Measurements from ENCODE around the gene PLXDC2.

The PLXDC2 gene

DNA sequence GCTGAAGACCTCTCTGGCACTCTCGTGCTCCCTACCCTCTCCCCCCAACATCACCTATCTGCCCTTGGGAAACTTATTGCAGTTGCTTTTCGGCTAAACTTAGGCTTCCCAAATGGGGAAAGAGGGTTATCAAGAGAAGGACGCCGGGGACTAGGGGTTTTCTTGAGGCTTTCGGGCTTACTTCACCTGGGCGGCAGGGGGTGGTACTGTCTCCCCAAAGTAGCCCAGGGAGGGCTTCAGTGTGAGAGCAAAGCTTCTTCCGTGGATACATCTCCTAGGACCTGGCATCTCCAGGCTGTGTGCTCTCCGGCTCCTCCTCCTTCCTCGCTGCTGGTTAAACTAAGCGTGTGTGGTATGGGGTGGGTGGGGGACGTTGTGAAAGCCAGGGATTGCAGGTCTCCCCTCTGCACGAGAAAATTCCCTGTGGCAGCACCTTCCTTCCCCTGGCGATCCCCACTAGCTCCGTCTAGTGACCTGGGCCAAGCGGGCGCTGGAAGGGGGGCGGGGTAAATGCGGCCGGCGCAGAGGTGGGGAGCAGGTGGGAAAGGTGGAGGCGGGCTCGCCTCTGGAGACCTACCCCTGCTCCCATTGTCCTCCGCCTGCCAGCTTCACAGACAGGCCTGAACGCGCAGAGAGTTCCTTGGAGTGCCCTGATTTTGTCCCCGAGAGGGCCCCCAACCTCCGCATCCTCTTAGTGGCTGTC lies 1.1 kb downstream of the PLXDC2 start:
- no peak for DNase-seq

DNA sequence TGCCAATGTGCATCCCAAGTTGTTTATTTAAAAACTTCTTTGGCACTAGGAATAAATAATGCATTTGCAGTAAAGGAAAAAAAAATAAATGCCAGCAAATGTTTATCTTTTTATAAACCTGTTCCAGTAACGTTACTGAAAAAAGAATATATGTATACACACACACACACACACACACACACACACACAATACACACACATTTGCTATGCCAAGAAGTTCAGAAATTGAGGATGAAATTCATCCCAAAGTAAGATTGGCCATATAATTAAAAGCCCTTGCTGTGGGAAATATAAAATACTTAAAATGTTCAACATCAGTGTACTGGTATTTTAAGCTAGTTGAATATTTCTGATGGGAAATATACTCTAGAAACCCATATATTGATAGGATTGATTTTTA lies 2.6 kb downstream of the PLXDC2 start:
- no peak for DNase-seq

DNA sequence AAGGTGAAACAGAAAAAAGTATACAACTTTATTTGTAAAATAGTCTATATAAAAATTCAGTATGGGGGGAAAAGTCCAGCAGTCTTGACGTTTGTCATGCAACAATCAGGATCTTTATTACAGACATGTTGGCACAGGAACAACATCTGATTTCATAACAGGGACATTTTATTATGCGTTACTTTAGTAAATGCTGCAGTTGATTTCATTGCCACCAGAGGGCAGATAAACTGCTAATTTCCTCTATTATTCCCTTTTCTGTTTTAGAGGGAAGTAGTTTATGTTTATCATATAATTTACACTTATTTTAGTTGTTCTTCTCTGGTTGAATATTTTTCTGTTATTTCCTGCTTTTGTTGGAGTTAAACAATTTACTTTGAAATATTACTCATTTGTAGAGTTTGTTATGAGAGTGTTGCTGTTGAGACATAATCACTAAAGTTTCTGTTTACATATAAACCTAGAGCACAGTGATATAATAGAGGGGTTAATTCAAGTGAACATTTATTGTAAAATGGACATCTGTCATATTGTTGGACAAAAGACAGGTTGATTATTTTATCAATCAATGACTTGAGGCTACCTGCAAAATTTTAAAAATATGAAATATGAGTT lies 3.3 kb downstream of the PLXDC2 start:
- no peak for DNase-seq

DNA sequence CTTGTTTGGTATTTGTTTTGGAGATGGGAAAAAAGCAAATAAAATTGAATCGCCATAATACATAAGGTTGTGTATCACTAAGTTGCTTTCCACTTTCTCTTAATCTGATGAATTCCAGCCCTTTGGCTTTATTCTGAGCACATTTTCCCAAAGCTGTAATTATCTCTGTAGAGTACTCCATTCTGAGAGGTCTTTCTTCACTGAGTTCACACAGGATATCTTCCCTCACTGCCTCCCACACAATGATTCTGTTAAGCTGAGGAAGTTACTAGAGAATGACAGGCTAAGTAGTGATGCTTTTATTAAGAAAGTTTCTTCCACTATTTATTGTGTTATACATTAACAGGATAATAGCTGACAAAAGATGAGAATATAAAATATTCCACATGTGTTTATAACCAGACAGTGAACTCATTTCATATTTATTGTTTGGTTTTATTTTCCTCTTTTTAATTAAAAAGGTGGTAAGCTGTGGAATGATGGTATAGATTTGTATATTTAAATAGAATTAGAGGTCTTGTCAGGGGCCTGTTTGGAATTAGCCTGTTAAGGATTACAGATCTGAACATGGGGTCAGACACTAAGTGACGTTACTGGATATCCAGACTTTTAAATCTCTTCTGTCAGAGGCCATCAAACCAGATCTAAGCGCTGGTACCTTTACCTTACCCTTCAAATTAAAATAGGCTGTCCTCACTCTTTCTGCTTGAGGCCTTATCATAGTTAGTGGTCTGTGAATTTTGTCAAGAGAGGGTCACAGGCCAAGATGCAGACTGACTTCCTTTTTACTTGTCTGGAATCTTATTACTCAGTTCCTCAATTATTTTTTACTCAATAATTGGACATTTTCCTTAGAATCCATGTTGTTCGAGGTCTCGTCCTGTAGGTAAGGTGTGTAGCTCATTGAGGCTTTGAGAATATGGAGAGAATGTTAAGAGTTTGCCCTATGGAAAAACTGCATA lies 8.4 kb downstream of the PLXDC2 start:
- no peak for DNase-seq

DNA sequence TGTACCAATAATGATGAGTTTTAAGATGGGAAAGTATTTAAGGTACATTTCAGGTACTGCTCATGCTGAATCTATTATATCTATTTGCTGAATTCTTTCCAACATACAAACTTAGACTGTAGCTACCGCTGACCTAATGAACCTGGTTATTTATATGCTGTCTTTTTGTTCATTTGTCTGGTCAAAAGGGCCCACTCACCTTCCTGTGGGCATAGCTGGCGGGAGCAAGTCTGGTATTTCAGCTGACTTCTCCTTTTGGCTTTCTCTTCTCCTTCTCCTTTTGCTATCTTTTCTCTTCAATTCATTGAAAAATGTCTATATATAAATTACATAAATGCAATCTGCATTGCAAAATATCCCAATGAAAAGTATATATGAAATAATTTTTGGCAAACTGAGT lies 9.5 kb downstream of the PLXDC2 start:
- no peak for DNase-seq

DNA sequence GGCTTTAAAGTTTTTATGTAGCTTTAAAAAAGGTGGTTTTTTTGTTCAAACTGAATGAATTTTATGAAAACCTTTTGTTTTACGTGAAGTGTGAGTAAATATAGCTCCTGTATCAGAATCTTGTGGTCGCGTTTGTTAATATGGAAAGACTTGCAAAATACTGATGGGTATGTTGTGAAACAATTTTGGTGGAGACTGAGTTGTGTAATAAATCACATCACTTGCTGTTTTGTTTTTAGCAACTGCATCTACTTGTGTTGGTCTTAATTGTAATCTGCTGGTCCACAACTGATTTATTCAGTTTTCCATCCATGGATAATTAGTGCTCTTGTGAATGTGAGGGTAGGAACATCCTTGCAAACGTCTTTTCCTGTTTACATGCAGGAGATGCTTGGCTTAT lies 10.5 kb downstream of the PLXDC2 start:
- no peak for DNase-seq

DNA sequence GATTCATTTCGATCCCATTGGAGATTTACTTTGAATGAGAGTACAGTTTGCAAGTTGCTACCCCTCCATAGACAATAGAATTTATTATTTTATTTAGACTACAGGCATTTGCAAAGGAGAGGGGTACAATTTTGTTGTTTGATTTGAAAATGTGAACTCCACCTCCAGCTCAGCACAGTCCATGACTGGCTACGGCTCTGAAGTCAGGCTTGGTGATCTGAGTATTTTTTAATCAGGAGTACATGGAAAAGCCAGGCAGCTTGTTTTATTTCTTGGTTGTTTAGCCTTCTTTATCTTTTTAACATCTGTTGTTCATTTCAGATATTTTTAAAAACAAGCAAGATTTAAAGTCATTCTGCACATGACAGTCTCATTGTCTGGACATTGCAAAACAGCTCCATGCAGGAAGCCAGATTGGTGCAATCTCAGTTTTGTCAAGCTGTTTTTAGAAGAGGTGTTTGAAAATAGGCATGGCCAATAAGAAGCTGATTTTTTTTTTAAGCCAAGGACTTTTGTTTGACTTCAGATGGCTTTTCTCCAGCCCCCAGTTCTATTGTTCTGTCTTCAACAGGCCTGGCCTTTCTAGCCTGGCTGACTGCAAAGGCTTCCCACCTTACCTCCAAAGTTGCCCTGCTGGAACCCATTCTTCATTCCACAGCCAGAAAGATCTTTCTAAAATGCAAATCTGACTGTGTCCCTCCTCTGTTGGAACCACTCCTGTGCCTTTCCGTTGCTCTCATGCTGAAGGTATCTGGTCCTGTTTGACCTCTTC lies 12.2 kb downstream of the PLXDC2 start:
- DNase-seq: no peak

DNA sequence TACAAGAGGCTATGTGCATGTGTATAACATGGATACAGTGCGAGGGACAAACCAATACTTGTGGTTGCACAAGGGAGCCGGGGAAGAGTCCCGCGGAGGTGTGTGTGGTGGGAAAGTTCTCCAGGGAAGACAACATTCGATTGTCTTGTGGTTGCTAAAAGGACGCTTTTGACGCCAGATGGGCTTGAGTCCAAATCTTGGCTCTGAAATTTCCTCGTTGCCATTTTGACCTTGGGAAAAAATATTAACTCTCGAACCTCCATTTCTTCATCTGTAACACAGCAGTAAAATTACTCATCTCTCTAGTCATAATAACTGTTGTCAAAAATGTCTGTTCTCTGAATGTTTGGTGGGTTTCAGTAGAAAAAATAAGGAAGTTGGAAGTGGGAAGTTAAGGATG lies 16.5 kb downstream of the PLXDC2 start:
- no peak for DNase-seq

DNA sequence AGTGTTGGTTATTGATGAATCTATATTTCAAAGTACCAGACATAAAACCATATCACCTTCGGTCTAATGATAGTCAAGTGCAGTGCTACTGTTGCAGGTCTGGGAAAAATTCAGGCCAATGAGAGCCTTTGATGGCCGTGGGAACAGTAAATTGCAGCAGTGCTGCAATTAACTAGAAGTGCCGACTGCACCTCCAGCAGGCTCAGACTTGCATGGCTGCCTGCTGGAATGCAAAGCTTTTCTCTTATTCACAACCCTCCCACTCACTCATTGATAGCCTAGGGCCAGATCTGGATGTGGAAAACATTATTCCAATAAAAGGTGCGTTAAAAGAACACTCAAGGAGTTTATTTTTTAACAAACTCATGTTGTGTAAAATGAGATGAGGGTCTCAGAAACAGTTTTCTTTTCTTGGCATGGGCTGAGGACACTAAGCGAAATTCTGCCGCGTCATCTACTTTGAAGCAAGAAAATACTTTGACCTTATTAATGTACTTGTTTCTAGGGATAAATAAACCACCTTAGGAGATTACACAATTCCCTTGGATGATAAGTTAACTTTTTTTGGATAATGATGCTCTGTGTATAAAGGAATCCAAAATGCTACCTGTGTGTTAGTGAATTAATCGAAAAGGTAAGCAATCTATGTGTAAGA lies 17.1 kb downstream of the PLXDC2 start:
- DNase-seq: no peak

DNA sequence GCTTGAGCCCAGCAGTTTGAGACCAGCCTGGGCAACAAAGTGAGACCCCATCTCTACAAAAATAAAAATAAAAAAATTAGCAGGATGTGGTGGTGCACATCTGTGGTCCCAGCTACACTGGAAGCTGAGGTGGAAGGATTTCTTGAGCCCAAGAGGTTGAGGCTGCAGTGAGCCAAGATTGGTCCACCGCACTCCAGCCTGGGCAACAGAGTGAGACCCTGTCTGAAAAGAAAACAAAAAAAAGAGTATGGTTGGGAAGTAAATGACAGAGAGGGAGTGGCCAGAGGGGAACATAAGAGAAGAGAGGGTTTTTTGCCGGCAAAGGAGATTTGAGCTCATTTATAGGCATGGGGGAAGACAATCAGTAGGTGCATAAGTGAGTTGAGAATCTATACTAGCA lies 19.7 kb downstream of the PLXDC2 start:
- DNase-seq: no peak

DNA sequence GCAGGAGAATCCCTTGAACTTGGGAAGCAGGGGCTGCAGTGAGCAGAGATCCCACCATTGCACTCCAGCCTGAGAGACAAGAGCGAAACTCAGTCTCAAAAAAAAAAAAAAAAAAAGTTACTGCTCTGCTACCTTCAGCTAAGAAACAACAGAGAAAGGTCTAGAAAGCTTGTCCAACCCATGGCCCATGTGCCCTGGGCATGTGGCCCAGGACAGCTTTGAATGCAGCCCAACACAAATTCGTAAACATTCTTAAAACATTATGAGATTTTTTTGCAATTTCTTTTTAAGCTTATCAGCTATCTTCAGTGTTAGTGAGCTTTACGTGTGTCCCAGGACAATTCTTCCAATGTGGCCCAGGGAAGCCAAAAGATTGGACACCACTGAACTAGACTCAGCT lies 22.9 kb downstream of the PLXDC2 start:
- no peak for DNase-seq

DNA sequence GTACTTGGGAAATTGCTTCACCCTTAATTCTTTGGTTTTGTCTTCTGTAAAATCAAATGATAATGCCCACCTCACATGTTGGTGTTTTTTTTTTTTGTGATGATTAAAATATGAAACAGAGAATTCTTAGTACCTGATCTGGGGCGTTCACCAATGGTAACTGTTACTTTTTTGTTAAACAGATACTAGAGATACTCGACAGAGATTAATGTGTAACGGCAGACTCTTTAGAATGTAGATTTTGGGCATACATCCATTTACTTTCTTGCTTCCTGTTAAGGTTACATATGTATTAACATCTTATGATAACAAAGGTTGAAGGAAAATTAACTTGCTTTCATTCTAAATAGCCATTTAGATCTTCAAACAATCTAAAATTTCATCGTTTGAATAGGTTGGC lies 23.3 kb downstream of the PLXDC2 start:
- DNase-seq: no peak

DNA sequence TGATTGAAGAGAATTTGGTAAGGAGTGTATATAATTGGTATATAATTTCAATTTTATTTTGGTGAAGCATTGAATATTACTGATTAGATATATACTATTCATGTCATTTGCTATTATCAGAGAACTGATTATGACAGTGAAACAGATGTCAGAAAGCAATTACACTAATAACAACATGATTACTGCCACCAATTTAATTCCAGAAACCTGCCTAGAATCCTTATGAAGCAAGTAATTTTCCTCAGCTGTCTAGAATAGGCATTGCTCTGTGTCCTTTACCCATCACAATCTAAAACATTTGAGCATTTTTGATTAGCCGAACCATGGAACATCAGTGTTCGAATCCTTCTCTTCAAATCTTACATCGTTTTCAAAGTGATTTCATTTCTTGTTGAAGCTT lies 24.5 kb downstream of the PLXDC2 start:
- no peak for DNase-seq

DNA sequence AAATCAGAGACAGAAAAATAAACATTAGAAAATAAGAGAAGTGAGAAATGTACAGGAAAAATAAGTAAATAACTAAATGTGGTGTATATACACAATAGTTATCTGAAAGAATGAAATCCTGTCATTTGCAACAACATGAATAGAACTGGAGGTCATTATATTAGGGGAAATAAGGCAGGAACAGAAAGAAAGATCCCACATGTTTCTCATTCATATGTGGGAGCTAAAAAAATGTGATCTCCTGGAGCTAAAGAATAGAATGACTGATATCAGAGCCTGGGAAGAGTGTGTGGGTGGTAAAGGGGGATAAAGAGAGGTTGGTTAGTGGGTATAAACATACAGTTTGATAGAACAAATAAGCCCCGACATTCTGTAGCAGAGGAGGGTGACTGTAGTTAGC lies 27.3 kb downstream of the PLXDC2 start:
- DNase-seq: no peak

DNA sequence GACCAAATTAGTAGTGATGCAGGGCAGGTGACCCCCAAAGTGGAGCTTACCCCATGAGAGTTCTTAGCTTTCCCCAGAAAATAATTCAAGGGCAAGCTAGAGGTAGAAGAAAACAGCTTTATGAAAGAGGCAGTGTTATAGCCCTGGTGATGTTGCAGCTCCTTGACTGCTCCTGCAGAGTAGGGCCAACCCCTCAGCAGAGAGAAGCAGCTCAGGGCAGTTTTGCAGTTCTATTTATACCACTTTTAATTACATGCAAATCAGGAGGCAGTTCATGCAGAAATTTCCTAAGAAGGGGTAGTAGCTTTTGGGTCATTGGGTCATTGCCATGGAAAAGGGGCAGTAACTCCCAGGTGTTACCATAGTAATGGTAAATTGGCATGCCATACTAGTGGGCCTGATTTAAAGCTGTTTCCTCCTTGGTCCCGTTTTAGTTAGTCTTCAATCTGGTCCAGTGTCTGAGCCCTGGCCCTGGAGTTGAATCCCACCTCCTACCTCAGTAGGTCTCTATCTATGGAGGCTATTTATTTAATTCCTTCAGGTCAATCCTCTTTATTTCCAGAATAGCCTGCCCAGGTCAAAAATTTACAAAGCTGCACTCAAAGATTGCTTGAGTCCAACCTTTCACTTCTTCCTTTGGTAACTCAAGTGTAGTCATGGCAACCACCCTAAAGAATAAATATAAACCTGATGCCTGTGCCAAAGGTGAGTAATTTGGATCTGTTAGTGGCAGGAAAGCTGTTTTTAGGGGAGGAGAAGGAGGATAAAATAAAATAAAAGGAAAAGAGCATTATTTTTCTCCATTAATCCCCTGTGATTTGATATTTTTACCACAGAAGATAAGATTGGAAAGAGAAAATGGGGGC lies 29.5 kb downstream of the PLXDC2 start:
- DNase-seq: no peak

DNA sequence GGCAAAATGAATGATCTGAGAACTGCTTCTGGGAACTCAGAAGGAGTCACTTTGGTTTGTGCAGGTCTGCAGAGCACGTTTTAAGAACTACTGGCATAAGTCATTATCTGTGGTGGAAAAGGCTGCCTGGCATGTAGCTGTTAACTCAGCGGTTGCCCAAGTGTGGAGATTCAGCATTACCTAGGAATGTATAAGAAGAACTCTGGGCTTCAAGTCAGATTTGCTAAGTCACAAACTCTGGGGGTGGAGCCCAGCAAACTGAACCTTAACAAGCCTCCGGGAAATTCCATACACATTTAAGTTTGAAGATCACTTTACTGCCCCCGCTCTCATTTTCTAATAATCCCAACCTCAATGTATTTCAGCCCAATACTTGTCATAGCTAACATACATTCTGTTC lies 31.1 kb downstream of the PLXDC2 start:
- DNase-seq: no peak

DNA sequence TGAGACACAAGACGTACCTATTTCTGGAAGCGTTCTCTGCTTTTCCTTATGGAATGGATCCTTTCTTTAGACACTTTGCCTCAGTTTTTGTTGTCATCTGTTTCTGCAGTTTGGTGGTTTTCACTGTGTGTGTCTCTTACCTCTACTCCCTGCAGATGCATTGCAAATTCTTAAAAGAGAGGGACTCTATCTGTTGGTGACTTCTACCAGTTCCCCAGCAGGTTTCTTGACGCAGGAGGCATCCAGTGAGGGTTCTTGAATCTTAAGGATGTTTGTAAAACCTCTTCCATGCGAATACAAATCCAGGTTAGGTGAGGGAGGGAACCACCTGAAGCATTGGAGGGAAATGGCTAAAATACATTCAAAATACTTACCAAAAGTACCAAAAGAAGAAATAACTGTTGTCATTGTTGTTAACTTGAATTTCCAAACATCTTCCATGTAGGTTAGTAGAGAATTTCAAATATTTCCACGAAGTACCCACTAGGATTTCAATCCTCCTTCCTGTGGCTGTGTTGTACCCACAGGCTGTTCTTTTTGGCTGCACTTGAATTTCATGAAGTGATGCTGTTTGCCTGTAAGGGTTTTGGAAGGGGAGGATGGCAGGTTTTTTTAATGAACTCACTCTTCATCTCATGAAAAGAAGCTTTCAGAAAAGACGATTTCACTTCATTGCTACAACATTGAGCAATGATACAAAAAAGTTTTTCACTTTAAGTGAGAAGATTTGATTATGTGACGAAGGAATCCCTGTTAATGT lies 32.2 kb downstream of the PLXDC2 start:
- DNase-seq: no peak

DNA sequence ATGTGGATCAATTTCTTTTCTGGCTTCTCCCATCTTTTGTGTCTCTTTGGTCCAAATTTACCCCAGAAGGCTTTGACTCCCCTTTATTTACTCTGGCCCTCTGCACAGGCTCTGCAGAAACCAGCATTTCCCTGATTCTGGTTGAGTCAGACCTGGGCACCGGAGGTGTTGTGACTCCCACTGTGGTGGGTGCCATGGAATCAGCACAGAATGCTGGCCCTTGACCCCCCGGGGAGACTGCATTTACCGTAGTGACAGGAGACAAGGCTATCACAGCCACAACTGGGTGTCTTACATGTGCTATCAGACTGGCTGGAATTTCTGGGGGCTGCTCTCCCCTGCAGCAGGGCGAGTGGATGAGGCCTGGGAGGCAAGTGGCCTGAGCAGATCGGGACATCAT lies 37.6 kb downstream of the PLXDC2 start:
- no peak for DNase-seq

DNA sequence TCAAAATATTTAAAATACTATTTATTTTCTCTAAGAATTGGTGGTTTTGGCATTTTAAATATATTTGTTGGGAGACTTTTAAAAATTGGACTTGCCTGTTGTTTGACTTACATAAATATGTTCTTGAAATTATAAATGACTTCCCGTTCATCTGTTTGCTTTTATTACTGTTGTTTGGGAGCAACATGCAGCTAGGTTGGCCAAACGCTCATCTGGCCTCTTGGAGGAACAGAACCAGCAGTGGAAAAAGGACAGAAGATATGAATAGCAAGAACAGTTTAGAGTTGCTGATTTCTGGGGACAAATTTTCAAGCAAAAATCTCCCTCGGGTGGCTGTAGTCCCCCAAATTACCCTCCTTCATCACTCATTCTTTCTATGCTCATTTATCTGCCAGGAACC lies 41.6 kb downstream of the PLXDC2 start:
- no peak for DNase-seq

DNA sequence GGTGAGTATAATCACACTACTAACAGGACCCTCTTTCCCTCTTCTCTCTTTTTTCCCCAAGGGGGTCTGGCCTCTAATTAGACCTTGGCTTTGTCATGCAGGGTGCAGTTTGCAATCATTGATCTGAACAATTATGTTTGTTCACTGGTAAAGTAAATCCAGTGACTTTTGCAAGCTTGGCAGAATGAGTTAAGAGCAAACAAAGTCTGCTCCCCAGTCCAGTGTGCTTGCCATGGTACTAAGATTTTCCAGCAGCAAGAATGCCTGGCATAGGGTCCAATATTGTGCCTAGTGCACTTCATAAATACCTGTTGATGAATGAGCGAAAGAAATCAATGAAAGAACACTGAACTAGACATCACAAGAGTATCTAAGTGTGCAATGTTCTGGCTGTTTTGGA lies 43.9 kb downstream of the PLXDC2 start:
- no peak for DNase-seq
